ENCODE data around the gene FNDC5.
A peak's percentile ranks its signal among the peaks of the same experiment; 100 is the strongest.

FNDC5 gene

DNA sequence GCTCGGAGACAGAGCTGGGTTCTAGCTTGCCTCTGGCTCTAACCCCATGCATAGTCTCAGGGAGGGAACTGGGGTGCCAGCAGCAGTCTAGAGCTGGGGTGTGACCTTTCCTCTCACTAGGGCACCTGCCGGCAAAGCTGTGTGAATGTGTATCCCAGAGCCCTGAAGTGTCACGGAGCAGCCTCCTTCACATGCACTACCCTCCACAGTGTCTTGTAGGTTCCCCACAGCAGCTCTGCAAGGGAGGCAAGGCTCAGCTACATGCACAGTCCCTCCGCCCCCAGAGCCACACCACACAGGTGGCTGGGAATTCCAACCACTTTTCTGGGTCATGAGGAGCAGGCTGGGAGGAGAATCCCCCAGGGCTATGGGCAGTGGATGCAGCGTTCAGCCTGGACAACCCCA lies 7.9 kb upstream of the FNDC5 start:
- POLR2A ChIA-PET (ENCODE audit: low non-redundant PET) = no interaction called here
- TF ChIP-seq, protein P1, sequence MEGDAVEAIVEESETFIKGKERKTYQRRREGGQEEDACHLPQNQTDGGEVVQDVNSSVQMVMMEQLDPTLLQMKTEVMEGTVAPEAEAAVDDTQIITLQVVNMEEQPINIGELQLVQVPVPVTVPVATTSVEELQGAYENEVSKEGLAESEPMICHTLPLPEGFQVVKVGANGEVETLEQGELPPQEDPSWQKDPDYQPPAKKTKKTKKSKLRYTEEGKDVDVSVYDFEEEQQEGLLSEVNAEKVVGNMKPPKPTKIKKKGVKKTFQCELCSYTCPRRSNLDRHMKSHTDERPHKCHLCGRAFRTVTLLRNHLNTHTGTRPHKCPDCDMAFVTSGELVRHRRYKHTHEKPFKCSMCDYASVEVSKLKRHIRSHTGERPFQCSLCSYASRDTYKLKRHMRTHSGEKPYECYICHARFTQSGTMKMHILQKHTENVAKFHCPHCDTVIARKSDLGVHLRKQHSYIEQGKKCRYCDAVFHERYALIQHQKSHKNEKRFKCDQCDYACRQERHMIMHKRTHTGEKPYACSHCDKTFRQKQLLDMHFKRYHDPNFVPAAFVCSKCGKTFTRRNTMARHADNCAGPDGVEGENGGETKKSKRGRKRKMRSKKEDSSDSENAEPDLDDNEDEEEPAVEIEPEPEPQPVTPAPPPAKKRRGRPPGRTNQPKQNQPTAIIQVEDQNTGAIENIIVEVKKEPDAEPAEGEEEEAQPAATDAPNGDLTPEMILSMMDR (conservative IDR thresholded peaks at IDR 0.05; ENCODE audit: low read depth) = no peak
- DNase-seq (ENCODE audit: low spot score) = no peak
- CTCF ChIA-PET = interaction anchor here (0.6 kb wide), 1 partner anchor 137 kb away, joined by 4 read pairs; no protein-coding TSS in a partner anchor
- no peak overlapping the region for H3K27ac ChIP-seq

DNA sequence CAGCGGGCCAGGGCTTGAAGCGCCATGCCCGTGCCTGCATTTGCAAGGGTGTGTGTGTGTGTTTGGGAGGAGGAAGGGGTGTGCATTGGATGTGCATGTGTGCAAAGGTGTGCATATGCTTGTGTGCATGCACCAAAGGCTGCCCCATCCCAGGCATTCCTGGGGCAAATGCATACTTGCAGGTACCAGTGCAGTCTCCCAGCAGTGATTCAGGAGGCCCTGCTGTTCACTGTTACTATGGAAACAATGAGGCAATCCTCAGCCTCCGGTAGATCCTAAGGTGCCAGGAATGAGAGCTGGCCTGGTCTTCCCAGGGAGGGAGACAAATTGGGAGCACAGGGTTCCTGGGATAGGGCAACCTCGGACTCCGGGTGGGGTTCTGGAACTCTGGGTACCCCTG lies 7.5 kb upstream of the FNDC5 start:
- ChIA-PET CTCF (no interaction called here), POLR2A (ENCODE audit: low non-redundant PET) (interaction anchor here (0.5 kb wide), 1 partner anchor 513 kb away, joined by 3 read pairs; no protein-coding TSS in a partner anchor)
- TF ChIP-seq, protein P1 (conservative IDR thresholded peaks at IDR 0.05; ENCODE audit: low read depth) = no peak
- peak; percentile 86 for DNase-seq (ENCODE audit: low spot score)
- no peak overlapping the region for H3K27ac ChIP-seq

DNA sequence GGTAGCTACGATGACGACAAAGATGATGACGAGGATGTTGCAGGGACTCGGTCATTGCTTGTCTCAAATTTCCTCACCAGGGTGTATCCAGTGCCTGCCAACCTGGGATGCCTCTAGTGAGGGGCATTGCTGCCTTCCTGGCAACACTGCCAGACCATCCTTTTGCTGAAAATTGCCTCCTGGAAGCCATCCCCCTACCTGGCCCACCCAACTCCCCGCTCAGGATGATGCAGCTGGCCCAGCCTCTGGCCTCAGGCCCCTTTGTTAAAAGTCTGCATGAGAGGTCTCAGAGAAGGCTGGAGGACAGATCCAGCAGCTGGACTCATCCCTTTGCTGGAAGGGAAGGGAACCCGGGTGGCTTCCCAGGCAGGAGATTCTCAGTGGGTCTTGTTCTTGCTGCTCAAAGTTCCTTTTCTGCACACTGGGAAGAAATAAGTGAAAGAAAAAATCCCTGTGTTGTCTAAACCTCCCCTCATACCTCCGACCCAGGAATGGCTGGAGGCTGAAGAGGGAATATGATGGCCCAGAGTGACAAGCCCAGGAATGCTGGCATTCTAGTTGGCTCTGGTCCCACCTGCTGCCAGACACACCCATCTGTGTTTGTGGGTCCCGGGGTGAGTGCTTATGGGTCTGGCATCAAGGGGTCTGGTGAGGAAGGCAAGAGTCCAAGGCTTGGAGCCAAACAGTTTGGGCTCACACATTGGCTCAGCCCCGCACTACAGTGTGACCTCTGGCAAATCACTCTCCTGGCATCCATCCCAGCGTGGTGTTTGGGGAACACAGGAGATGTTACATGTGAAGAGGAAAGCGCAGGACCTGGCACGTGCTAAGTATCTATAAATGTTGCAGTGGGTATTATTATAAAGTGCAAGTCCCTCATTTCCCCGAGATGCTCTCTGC lies 6.7 kb upstream of the FNDC5 start:
- ChIA-PET POLR2A (ENCODE audit: low non-redundant PET) (interaction anchor here (0.5 kb wide), 1 partner anchor 512 kb away, joined by 3 read pairs; no protein-coding TSS in a partner anchor), CTCF (interaction anchor here (0.5 to 2.1 kb wide), 7 partner anchors 8 to 618 kb away, joined by 3 to 14 read pairs (median 4); partner anchors contain the start of gene HPCA)
- no peak for DNase-seq (ENCODE audit: low spot score)
- H3K27ac ChIP-seq = peak overlapping the region; percentile 8; the same call in 1 of the 2 replicates
- TF ChIP-seq, protein P1 (conservative IDR thresholded peaks at IDR 0.05; ENCODE audit: low read depth) = no peak

DNA sequence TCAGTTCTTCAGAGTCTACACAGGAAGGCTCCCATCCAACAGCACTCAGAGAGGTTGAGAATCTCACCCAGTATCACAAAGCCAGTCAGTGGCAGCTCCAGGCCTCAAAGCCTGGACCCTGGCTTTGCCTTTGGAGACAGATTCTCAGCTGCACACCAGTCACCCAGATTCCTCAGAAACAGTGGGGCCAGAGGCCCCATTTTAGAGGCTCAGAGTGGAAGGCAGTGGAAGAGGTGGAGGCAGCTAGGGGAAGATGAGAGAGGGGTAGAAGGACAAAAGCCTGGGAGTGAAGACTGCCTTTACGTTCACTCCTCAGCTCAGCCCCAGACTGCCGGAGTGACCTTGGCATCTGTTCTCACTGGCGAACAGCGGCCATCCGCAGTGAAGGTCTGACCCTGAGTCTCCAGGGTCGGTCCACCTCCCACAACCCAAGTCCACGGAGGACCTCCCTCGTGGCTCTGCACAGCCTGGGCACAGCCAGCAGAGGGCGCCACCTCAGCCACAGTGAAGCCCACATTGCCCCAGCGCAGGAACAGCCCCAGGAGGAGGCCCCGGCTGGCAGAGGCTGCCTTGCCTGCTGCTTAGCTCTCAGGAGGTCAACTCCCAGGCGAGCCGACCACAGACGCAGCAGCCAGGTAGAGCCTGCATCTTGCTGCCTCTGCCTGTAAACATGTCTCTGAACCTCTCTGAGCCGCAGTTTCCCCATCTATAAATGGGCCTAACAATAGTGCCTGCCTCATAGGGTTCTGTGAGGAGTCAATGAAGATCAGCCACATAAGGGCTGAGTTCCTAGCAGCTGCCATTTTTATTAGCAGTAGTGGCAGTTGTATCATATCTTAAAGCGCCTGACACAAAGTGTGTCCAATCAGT lies 5.9 kb upstream of the FNDC5 start:
- peak; percentile 55 for DNase-seq (ENCODE audit: low spot score)
- H3K27ac ChIP-seq = no peak overlapping the region
- TF ChIP-seq, protein P1 (conservative IDR thresholded peaks at IDR 0.05; ENCODE audit: low read depth) = peak; percentile 79
- POLR2A ChIA-PET (ENCODE audit: low non-redundant PET) = no interaction called here
- CTCF ChIA-PET = interaction anchor here (0.6 to 2.1 kb wide), 11 partner anchors 8 to 815 kb away, joined by 3 to 14 read pairs (median 3); partner anchors contain the start of gene HPCA

DNA sequence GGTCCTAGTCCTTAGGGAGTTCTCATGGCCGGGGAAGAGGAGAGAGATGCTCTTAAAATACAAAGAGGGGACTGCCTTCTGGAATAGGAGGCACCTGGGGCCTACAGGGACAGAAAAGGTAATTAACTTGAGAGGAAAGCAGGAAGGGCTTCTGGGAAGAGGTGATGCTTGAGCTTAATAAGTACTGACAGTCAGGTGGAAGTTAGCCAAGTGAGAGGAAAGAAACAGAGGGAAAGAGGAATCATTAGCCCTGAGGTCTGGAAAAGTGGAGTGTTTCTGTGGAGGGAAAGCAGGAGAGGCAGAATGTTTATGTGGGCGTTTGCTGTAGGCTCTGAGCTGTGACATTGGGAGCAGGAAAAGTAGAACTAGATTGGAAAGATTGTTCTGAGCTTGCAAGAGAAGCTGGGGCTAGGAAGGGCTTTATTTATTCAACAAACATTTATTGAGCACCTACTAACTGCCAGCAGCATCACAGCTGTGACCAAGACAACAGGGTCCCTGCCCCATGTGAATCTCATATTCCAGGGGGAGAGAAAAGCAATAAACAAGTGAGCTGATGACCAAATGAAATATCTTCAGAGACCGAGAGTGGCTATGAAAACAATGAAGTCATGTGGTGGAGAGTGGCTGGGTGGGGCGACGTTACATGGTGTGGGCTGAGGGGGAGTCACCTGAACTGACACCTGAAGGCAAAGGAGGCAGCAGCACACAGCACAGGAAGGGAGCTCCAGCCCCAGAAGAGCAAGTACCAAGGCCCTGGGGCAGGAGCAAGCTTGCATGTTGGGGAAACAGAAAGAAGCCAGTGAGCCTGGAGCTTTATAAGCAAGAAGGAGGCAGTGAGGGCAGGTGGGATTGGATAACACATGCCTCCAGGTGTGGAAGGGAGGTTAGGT lies 4.4 kb upstream of the FNDC5 start:
- DNase-seq (ENCODE audit: low spot score) = no peak
- ChIA-PET POLR2A (ENCODE audit: low non-redundant PET) (no interaction called here), CTCF (interaction anchor here (0.6 to 1.4 kb wide), 7 partner anchors 27 to 722 kb away, joined by 3 to 7 read pairs (median 4); no protein-coding TSS in a partner anchor)
- TF ChIP-seq, protein P1 (conservative IDR thresholded peaks at IDR 0.05; ENCODE audit: low read depth) = no peak
- no peak overlapping the region for H3K27ac ChIP-seq

Data from RWPE1 (cell line).